ENCODE results near the gene INMT. TPM values are rescaled to one million over a fixed set of nuclear protein-coding genes. Genes with fewer than 3 reads are reported as not detected.
"Not testable (repeated sequence)": the region's sequence is repeated elsewhere in the genome, so short reads cannot be mapped to it uniquely, and the experiment has no call there.

The INMT gene
- 10 to 100 TPM; 47.7 to 94.5 TPM for total RNA-seq
- long read RNA-seq, transcript INMT-201 (3 exons, 2,559 nt) = major isoform, 8 of 9 reads
- long read RNA-seq, partial matches to known transcripts = 0 of 9 reads
- long read RNA-seq, other reads (novel, unspliced or antisense) = 1 of 9 reads

DNA sequence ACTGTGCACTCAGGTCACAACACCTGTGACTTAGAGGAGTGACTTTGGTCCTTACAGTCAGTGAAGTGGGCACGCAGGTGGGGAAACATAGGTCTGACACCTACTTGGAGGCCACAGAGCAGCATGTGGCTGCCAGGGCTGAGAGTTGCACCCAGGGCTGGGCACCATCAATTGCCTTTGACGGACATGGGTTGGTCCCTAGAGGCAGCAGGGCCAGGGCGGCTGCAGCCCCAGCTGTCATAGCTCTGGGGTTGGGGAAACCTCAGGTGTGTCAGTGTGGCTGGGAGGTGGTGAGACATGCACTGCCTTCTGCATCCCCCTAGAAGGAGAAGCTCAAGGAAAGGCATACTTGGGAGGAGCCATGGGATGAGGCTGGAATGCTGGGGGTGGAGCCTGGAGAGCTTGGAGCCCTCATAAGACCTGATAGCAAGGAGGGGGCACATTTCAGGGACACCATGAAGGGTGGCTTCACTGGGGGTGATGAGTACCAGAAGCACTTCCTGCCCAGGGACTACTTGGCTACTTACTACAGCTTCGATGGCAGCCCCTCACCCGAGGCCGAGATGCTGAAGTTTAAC is at the start of gene INMT:
Gene INMT (plus strand): TSS at position 440 of the 578 bp plus-strand sequence. CDS start 16 bp downstream, at position 456.
- intact Hi-C loops (cut with DNase I) = no loop called here
- DNase-seq (peak; percentile 57), ATAC-seq (peak; percentile 24 to 48)

DNA sequence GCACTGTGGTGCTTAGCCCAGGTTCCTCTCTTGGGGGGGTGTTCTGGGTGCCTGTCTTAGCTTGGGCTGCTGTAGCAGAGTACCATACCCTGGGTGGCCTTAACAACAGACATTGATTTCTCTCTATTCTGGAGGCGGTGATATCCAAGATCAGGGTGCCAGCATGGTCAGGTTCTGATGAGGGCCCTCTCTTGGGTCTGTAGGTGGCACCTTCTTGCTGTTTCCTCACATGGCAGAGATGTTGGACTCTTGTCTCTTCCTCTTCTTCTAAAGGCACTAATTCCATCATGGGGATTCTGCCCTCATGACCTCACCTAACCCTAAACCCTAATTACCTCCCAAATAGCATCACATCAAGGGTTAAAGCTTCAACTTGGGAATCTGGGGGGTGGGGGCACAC is 49.7 kb upstream of the INMT start:
- intact Hi-C loops (cut with DNase I) = no loop called here
- ATAC-seq = no peak
- DNase-seq = no peak

DNA sequence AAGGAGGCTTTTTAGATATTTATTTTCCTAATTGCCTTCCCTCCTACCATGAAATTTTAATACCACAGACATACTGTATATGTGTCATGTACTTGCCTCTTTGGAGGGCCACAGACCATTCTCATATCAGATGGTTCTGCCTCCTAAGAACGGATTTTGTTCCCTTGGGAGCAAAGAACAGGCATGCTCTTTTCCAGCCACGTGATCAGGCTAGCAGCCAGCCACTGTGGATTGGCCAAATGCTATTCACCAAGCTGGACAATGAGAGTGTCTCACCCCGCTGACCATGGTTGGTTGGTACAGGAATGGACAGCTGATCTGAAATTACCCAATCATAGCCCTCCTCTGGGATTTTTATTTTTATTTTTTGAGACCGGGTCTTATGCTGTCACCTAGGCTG is 48.2 kb upstream of the INMT start:
- DNase-seq (no peak), ATAC-seq (no peak)
- intact Hi-C loops (cut with DNase I) = no loop called here

DNA sequence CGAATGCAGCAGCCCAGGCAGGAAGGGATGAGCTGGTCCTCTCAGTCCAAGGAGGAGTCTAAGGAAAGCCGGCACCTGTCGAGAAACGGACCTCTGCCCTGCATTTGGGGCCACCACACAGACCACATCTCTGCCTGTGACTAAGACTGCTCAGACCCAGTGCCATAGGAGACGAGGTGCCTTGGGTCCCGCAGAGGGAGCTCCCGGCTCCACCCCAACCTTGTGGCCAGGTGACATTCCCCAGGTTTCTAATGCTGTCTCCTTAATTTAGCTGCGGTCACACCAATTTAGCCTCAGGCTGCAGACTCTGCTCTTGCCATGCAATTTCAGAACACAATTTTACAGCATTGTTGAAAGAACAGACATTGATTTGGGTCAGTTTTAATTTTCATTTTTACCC is 46.9 kb upstream of the INMT start:
- ATAC-seq = no peak
- intact Hi-C loops (cut with DNase I) = no loop called here

DNA sequence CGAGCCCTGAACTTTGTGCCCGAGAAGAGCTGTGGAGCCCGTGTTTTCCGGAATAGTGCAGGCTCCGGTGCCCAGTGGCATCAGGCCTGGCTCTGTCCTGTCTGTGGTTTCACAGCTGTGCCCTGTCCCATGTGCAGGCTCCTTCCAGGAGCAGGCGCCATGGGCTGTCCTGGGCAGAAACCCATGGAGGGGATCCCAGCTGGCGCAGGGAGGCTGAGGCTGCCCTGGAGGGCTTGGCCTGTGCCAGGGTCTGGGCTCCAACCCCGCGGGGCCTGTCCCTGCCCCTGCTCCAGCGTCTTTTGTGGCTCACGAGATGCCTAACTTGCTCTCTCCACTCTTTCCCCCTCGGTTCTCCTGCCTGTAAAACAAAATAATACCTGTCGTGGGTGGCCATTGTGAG is 46.3 kb upstream of the INMT start:
- ATAC-seq (no peak), DNase-seq (no peak)
- intact Hi-C loops (cut with DNase I) = no loop called here

More for the DNA sequence above, 46.9 kb upstream of the INMT start:
- no peak for DNase-seq

DNA sequence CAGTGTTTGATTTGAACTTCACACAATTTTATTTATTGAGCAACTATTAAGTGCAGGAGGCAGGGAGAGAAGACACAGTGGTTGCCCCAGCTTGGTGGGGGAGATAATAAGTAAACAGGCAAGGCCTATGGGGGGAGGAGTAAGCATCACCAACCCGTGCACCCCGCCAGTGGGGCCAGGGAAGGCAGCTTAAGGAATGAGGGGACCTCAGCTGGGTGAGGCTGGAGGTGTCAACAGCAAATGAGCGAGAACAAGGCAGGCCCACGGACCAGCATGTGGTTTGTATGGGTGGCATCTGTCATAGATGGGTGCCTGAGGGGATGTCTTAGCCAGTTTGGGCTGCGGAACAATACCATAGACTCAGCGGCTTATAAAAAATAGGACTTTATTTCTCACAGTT is 45.6 kb upstream of the INMT start:
- DNase-seq (no peak), ATAC-seq (no peak)
- intact Hi-C loops (cut with DNase I) = no loop called here

DNA sequence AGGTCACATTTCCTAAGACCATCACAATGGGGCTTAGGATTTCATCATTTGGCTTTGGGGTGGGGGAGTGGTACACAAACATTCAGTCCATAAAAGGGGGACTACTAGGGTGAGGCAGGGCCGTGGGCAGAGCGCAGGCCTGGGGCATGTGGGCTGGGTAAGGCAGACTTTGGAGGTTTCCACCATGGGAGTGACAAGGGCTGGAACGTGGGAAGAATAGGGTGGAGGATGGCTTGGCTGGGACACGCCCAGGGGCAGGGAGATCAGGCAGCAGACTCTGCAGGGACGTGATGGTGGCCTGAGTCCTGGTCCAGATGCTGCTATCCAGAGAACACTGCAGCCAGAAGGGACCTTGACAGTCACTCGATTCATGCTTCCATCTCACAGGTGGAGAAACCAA is 45.0 kb upstream of the INMT start:
- ATAC-seq (no peak), DNase-seq (no peak)
- intact Hi-C loops (cut with DNase I) = no loop called here

DNA sequence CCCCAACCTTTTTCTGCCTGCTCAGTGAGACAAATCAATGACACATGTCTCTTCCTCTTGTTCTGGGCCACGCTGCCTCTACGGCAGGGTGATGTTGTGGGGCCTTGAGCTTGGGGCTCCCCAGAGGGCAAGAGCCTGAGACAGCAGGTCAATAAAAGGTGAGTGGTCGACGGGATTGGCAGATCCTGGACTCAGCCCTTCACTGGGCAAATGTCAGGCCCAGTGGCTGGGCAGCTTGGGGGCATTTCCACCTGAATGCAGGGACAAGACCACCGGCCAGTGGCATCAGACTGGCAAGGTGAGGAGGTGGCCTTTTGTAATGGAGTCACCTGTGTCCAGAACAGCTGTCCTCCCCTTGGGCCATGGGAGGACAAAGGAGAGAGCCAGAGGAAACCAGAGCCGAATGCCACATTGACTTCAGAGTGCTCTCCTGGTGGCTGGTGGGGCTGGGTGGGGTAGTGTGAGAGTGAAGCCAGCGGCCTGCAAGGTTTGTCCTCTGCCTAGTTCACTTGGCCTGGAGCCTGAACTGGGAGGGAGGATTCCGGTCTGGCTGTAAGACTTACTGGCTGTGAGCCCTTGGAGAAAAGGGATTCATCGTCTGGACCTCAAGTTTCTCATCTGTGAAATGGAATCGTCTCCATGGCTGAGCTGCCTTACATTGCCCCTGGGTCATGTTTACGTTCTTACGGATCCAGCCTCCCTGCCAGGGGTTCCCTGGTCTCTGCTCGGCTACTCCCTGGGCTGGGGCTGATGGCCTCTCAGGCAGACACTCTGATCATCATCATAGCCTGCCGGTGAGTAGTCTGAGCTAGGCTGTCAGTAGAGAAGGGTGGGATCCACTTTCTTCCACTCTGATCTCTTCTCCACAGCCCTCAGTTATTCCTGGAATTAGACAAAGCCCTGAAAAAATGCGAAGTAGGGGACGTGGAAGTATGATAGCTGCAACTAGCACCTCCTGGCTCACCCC is 44.3 kb upstream of the INMT start:
- peak; percentile 81 for DNase-seq
- peak in 1 of 2 donors; percentile 78 for ATAC-seq
- intact Hi-C loops (cut with DNase I) = no loop called here

DNA sequence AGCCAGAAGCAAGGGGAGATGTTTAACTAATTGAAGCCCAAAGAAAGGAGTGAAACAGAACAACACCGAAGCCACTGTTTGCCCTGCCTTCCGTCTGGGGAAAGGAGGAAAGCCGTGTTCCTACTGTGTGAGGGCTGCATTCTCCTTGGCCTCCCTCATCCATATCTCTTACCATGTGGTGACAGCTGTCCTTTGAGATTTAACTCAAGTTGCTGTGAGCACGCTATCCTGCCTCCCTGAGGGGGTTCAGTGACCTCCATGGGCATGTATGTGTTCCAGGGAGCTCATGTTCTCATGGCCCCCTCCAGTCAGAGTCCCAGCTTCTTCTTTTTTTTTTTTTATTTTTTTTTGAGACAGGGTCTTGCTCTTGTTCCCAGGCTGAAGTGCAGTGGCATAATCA is 43.5 kb upstream of the INMT start:
- DNase-seq = no peak
- peak in 1 of 2 donors; percentile 29 for ATAC-seq
- intact Hi-C loops (cut with DNase I) = no loop called here

DNA sequence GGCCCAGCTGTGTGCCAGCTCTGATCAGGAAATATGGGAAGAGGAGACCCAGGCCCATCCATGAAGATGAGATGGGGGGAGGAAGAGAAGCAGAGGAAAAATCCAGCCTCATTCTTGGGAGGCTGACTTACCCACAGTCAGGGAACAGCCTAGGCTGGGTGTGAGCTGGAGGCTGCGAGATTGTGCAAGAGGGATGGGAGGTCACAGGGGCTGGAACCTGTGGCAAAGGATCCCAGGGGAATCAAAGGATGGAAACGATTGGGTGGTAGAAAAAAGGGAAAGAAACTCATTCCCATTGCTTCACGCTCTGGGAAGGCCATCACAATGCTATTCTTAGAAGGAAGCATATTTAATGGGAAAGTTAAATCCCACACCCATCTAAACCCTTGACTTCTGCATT is 43.0 kb upstream of the INMT start:
- DNase-seq = peak; percentile 56
- ATAC-seq = peak; percentile 56 to 67
- intact Hi-C loops (cut with DNase I) = no loop called here

DNA sequence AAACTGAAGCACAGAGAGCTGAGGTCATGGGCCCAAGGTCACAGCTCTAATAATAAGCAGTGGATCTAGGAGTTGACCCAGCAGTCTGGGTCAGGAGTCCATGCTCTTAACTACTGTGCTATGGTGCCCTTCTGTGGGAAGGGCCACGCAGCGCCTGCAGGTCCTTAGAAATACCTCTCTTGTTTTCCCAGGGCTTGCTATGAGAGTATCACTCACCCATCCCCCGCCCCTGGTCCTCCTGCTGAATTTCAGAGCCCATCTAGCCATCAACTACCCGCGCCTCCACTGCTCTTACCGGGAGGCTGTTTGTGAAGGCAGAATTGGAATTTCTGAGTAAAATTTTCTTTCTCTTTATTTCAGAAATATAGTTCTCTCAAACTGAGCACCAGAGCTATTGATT is 42.4 kb upstream of the INMT start:
- intact Hi-C loops (cut with DNase I) = no loop called here
- DNase-seq = no peak
- no peak for ATAC-seq

DNA sequence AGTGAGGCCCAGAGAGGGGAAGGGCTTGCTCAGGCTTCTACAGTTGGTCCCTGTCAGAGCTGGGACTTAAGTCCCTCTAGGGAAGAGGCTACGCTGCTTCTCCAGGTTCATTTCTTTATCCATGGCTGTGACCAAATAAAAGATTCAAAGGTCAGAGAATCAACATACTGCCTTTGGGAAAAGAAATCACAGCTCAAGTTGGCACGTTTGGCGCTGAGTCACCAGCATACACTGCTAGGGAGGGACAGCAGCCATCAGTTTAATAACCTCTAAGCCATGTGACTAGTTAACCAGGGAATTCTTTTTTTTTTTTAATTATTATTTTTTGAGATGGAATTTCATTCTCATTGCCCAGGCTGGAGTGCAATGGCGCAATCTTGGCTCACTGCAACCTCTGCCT is 41.3 kb upstream of the INMT start:
- DNase-seq (no peak), ATAC-seq (no peak)
- intact Hi-C loops (cut with DNase I) = no loop called here

DNA sequence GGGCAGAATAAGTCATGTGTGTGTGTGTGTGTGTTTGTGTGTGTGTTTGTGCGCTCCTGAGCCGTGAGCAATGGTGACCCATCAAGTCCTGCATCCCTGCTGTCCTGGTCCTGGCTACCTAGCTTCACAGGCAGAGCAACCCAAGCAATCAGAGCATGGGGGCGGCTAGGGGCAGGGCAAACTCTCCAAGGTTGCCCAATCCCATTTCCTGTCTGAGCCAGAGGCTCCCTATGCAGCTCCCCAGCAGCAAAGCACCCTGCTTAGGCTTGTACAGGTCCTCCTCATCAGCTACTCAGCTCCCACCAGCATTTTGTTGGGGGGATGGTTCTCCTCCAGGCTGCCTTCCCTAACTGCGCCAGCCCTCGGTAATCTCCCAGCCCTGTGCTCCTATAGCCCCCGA is 38.5 kb upstream of the INMT start:
- DNase-seq = no peak
- intact Hi-C loops (cut with DNase I) = no loop called here
- no peak for ATAC-seq

DNA sequence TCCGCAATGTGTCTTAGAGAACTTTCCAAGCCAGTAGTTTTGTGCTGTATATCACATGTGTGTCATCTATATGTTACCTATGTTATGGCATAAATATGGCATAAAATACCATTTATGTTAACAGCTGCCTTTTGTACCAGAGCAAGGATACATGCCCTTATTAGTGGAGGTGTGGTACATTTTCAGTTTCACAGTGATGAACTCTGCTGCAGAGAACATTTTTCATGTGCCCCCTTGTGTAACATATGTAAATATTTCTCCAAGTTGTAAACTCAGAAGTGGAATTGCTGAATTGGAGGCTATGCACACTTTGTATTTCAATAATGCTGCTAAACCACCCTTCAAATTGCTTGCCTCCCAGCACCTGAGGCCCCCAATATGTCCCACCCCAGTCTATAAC is 37.8 kb upstream of the INMT start:
- ATAC-seq = no peak
- intact Hi-C loops (cut with DNase I) = no loop called here
- DNase-seq = no peak

DNA sequence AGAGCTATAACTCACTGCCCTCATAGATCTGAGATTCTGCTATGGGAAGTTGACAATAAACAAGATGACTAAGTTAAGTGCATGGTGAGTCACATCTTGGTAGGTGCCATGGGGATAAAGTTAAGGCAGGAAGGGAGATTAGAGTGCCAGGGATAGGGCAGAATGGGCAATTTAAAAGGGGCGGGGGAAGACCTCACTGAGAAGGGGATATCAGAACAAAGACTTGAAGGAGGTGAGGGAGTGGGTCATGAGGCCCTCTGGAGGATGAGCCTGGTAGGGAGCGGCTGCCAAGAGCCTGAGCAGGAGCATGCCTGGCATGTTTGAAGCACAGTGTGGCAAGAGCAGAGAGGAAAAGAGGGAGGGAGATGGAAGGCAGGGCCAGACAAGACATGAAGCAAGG is 34.8 kb upstream of the INMT start:
- ATAC-seq (no peak), DNase-seq (no peak)
- intact Hi-C loops (cut with DNase I) = no loop called here

DNA sequence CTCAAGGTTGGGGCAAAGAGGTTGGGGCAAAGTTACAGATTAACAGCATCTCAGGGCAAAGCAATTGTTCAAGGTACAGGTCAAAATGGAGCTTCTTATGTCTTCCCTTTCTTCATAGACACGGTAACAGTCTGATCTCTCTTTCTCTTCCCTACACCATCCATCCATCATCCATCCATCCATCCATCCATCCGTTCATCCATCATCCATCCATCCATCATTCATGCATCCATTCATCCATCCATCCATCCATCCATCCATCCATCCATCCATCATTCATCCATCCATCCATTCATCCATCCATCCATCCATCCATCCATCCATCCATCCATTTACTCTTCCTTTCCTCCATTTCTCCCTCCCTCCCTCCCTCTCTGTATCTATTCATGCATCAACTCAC is 32.5 kb upstream of the INMT start:
- ATAC-seq; DNase-seq; intact Hi-C loops (cut with DNase I): not testable (repeated sequence)

DNA sequence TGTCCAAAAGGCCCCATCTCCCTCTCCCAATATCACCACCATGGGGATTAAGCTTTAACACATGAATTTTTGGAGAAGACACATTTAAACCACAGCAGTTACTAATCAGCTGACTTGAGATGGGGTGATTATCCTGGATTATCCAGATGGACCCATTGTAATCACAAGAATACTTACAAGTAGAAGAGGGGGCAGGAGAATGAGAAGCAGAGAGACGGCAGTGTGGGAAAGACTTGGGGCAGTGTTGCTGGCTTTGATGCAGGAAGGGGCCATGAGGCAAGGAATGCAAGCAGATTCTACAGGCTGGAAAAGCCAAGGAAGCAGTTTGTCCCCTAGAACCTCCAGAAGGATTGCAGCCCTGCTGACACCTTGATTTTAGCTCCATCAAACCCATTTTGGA is 30.7 kb upstream of the INMT start:
- ATAC-seq (no peak), DNase-seq (no peak)
- intact Hi-C loops (cut with DNase I) = no loop called here

DNA sequence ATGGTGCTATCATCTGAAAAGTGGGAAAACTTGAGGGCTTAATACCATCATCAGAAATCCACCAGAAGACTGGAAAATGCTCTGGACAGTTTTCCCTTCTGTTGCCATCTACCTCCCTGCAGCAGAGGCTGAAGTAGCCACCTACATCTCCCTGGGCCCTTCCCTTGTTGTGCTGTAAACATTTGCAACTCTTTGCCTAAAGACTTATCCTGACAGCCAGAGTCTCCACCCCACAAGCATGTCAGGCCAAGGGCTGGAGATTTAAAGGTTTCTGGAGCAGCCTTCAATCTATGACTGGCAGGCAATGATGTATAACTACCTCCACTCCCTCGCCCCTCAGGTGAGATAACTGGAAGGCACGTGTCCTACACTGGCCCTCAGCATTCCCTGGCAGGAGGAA is 29.7 kb upstream of the INMT start:
- intact Hi-C loops (cut with DNase I) = no loop called here
- DNase-seq = no peak
- no peak for ATAC-seq

DNA sequence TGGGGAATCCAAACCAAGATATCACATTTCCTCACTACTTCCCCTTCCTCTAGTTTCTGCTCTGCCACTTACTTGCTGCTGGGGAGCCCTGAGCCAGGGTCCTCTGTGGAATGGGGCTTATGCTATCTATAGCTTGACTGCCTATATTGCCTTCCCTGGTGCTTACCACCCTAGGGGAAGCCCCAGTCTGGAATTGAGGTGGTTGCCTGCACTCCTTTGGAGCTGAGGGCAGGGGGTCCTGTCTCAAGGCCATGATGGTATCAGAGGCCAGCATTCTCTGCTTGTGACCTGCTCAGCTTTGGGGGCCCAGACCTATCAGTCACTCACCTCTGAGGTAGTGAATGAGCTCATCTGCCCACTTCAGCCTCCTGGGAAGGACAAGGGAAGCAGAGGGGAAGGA is 29.3 kb upstream of the INMT start:
- DNase-seq = no peak
- intact Hi-C loops (cut with DNase I) = no loop called here
- no peak for ATAC-seq

DNA sequence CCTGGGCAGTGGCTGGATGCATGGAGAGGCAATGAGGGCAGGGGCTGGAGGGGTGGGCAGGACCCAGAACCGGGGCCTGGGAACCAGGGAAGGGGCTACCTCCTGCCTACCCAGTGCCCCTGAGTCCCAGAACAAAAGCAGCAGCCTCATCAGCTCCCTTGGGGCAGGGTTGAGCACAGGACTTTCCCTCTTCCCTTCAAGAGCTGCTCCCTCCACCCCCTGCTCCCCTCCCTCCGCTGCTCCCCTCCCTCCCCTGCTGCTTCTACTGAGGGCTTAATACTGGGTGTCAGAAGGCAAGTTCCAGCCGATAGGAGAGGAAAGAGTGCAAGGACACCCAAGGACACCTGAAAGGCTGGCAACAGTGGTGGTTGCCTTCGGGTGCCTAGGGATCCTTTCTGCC is 28.2 kb upstream of the INMT start:
- DNase-seq (no peak), ATAC-seq (no peak)
- intact Hi-C loops (cut with DNase I) = no loop called here
